ENCODE results near the gene SLC6A9.

DNA sequence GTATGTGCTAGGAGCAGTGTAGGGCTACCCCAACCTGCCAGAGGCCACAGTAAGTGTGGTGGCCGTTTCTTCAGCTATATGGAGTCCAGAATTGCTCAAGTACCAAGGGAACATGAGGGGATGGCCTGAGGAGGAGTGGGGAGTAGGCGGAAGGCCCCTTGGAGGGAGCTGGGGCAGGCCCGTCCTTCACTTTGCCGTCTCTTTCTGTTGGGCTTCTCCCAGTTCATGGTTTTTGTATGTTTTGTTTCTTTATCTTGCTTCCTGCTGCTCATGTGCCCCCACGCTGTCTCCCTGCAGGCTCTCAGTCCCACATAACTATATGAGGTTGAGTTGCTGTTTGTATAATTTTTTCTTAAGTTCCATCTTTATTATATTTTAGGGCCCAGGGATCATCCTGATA is 67.4 kb downstream of the SLC6A9 start:
- TF ChIP-seq CTCF (IDR thresholded peaks at IDR 0.05) (no peak), POLR2A (IDR thresholded peaks at IDR 0.05) (no peak)
